ENCODE results near the gene FANCI.

The FANCI gene

DNA sequence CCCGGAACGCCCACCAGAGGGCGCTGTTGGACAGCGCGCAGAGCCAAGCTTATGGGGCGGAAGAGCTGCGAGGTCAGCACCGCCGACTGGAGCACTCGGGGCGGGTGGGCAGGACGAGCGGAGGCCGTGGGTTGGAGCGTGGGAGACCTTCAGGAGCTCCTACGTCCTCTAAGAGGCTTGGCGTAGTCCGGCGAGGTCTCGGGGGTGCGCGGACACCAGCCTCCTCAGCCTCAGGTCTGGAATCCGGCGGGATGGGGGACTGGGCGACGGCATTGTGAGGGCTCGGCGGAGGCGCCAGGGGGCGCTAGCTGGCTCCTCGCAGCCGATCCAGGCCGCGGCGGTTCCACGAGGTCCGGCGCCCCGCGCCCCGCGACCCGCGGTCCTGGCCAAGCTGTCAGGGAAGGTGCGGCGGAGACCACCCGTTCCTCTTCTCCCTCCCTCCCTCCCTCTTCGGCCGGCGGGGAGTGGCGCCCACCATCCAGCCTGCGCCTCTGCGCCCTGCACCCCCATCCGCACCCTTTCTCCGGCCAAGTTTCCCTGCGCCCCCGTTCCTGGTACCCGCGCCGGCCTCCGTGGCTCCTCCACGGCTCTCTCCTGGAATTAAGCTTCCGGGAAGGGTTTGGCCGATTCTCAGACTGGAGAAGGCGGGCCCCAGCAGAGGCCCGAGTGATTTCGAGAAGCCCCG is 115.1 kb downstream of the FANCI start (continued):
- TF ChIP-seq SP2 (tag by site-specific recombination; IDR thresholded peaks at IDR 0.05) (no peak; the same call in 1 of the 2 replicates), ZNF837 (tag by site-specific recombination; IDR thresholded peaks at IDR 0.05) (no peak), ZNF302 (tag by site-specific recombination; IDR thresholded peaks at IDR 0.05; ENCODE audit: low read depth) (no peak), PBX3 (CRISPR knock-in tag; IDR thresholded peaks at IDR 0.05) (no peak), ZNF530 (tag by site-specific recombination; IDR thresholded peaks at IDR 0.05; ENCODE audit: low read depth) (no peak), ZNF16 (tag by site-specific recombination; IDR thresholded peaks at IDR 0.05; ENCODE audit: low read depth) (no peak), ZNF138 (tag by site-specific recombination; IDR thresholded peaks at IDR 0.05; ENCODE audit: borderline replicate concordance) (no peak), ZNF174 (tag by site-specific recombination; IDR thresholded peaks at IDR 0.05) (no peak), ZBTB21 (tag by site-specific recombination; IDR thresholded peaks at IDR 0.05) (no peak), FEZF1 (tag by site-specific recombination; IDR thresholded peaks at IDR 0.05) (no peak), KLF8 (tag by site-specific recombination; IDR thresholded peaks at IDR 0.05) (peak; percentile 80; the same call in 1 of the 2 replicates), SP3 (tag by site-specific recombination; IDR thresholded peaks at IDR 0.05) (no peak), ZNF202 (tag by site-specific recombination; IDR thresholded peaks at IDR 0.05; ENCODE audit: borderline replicate concordance) (no peak), ZNF610 (tag by site-specific recombination; IDR thresholded peaks at IDR 0.05; ENCODE audit: borderline replicate concordance) (0 out of 2 replicates have a peak, but pooled peaks have one; percentile 25), ZNF521 (tag by site-specific recombination; IDR thresholded peaks at IDR 0.05) (no peak), ZNF639 (tag by site-specific recombination; IDR thresholded peaks at IDR 0.05) (no peak), MEIS1 (CRISPR knock-in tag; IDR thresholded peaks at IDR 0.05; ENCODE audit: borderline replicate concordance) (no peak), ZSCAN30 (tag by site-specific recombination; IDR thresholded peaks at IDR 0.05) (no peak), ZNF2 (tag by site-specific recombination; IDR thresholded peaks at IDR 0.05) (peak; percentile 100), ZNF558 (tag by site-specific recombination; IDR thresholded peaks at IDR 0.05) (no peak), ZBTB17 (tag by site-specific recombination; IDR thresholded peaks at IDR 0.05) (peak; percentile 83), SCRT2 (tag by site-specific recombination; IDR thresholded peaks at IDR 0.05) (0 out of 2 replicates have a peak, but pooled peaks have one; percentile 36), ZNF623 (tag by site-specific recombination; IDR thresholded peaks at IDR 0.05) (no peak), ZNF221 (tag by site-specific recombination; IDR thresholded peaks at IDR 0.05; ENCODE audit: borderline replicate concordance) (no peak), SALL2 (tag by site-specific recombination; IDR thresholded peaks at IDR 0.05; ENCODE audit: borderline replicate concordance) (no peak), ZNF645 (tag by site-specific recombination; IDR thresholded peaks at IDR 0.05) (no peak), ZNF596 (tag by site-specific recombination; IDR thresholded peaks at IDR 0.05) (no peak), KLF10 (tag by site-specific recombination; IDR thresholded peaks at IDR 0.05) (no peak)
- TF ChIP-seq, protein P1, sequence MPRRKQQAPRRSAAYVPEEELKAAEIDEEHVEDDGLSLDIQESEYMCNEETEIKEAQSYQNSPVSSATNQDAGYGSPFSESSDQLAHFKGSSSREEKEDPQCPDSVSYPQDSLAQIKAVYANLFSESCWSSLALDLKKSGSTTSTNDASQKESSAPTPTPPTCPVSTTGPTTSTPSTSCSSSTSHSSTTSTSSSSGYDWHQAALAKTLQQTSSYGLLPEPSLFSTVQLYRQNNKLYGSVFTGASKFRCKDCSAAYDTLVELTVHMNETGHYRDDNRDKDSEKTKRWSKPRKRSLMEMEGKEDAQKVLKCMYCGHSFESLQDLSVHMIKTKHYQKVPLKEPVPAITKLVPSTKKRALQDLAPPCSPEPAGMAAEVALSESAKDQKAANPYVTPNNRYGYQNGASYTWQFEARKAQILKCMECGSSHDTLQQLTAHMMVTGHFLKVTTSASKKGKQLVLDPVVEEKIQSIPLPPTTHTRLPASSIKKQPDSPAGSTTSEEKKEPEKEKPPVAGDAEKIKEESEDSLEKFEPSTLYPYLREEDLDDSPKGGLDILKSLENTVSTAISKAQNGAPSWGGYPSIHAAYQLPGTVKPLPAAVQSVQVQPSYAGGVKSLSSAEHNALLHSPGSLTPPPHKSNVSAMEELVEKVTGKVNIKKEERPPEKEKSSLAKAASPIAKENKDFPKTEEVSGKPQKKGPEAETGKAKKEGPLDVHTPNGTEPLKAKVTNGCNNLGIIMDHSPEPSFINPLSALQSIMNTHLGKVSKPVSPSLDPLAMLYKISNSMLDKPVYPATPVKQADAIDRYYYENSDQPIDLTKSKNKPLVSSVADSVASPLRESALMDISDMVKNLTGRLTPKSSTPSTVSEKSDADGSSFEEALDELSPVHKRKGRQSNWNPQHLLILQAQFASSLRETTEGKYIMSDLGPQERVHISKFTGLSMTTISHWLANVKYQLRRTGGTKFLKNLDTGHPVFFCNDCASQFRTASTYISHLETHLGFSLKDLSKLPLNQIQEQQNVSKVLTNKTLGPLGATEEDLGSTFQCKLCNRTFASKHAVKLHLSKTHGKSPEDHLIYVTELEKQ (tag by site-specific recombination; IDR thresholded peaks at IDR 0.05; ENCODE audit: borderline replicate concordance): no peak
- TF ChIP-seq, protein P2, sequence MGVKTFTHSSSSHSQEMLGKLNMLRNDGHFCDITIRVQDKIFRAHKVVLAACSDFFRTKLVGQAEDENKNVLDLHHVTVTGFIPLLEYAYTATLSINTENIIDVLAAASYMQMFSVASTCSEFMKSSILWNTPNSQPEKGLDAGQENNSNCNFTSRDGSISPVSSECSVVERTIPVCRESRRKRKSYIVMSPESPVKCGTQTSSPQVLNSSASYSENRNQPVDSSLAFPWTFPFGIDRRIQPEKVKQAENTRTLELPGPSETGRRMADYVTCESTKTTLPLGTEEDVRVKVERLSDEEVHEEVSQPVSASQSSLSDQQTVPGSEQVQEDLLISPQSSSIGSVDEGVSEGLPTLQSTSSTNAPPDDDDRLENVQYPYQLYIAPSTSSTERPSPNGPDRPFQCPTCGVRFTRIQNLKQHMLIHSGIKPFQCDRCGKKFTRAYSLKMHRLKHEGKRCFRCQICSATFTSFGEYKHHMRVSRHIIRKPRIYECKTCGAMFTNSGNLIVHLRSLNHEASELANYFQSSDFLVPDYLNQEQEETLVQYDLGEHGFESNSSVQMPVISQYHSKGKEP (tag by site-specific recombination; IDR thresholded peaks at IDR 0.05): no peak
- TF ChIP-seq, protein P3, sequence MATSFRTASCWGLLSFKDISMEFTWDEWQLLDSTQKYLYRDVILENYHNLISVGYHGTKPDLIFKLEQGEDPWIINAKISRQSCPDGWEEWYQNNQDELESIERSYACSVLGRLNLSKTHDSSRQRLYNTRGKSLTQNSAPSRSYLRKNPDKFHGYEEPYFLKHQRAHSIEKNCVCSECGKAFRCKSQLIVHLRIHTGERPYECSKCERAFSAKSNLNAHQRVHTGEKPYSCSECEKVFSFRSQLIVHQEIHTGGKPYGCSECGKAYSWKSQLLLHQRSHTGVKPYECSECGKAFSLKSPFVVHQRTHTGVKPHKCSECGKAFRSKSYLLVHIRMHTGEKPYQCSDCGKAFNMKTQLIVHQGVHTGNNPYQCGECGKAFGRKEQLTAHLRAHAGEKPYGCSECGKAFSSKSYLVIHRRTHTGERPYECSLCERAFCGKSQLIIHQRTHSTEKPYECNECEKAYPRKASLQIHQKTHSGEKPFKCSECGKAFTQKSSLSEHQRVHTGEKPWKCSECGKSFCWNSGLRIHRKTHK (tag by site-specific recombination; IDR thresholded peaks at IDR 0.05): no peak

Data from HEK293 (cell line).